ENCODE data around the gene LPAR6.

The LPAR6 gene

DNA sequence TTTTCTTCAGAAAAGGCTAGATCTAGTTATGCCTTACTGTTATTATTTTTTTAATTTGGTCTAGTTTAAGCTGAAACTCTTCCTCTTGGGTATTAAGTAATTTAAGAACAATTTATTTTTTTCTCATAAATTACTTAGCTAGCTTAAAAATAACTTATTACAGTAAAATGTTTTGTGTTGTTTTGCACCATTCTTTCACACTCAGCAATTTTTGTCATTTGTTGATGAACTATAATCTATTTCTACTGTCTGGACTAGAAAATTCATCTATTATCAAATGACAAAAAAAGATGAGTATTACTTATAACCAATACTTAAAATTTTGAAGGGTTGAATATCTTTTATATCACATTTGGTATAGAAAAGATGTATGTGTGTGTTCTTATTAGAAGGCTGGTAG is 1.6 kb upstream of the LPAR6 start:
- no peak overlapping the region for H3K4me3 ChIP-seq (ENCODE audit: low read depth, low read length)
- no peak for TF ChIP-seq CTCF (conservative IDR thresholded peaks at IDR 0.05; ENCODE audit: low read depth, low read length)
- no peak for DNase-seq (ENCODE audit: low read depth)

DNA sequence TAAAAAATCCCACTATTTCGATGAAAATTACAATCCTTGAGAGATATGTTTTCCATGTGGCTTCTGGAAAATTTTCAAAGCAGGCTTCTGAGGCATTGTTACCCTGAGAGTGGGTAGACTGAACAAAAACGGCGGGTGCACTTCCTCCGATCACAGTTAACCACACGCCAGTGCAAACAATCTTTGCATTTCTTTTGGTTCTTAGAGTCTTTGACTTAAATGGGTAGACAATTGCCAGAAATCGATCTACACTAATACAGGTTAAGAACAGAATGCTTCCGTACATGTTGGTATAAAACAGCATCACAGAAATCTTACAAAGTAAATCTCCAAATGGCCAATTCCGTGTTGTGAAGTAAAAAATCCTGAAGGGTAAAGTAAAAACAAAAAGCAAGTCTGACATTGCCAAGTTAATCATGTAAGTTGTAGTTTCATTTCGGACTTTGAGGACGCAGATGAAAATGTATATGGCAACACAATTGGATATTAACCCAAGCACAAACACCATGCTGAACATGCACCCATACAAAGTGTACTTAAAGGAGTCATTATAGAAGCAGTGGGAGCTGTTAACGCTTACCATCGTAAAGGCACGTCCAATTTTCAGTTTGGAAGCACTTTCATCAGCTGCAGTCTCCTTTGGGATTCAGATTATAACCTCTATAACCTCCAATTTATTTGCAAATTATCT is 927 bp downstream of the LPAR6 start:
- H3K4me3 ChIP-seq (ENCODE audit: low read depth, low read length): peak overlapping the region; percentile 74
- peak; percentile 43 for DNase-seq (ENCODE audit: low read depth)
- TF ChIP-seq CTCF (conservative IDR thresholded peaks at IDR 0.05; ENCODE audit: low read depth, low read length): no peak

DNA sequence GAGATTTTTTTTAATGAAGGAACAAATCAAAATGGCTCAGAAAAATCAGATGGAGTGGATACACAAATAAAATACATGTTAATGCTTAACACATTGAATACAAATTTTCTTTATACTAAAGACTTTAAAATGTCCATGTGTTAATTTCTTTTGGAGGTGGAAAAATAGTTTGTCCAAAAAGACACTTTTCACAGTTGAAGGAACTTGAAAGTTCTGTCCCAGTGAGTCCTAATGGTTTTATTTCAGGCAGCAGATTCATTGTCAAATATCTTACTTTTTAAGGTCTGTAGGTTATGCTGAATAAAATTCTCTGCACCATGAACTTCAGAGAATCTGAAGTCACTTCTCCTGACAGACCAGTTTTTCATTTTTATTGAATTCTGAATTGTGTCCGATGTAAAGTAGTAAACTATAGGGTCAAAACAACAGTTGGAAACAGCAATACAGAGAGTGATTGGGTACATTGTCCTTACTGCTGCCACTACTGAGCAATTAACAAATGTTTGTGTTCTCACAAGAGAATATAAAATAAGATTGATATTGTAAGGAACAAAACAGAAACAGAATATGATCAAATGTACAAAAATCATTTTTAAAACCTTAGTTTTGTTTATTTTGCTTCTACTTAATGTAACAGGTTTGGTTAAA is 1.6 kb downstream of the LPAR6 start:
- DNase-seq (ENCODE audit: low read depth): peak; percentile 26
- no peak for TF ChIP-seq CTCF (conservative IDR thresholded peaks at IDR 0.05; ENCODE audit: low read depth, low read length)
- peak overlapping the region; percentile 74 for H3K4me3 ChIP-seq (ENCODE audit: low read depth, low read length)

GRCh38 chr13:48410199-48410598 is 2.7 kb downstream of the LPAR6 start:
- no peak for TF ChIP-seq CTCF (conservative IDR thresholded peaks at IDR 0.05; ENCODE audit: low read depth, low read length)
- no peak for DNase-seq (ENCODE audit: low read depth)
- H3K4me3 ChIP-seq (ENCODE audit: low read depth, low read length): peak overlapping the region; percentile 74

DNA sequence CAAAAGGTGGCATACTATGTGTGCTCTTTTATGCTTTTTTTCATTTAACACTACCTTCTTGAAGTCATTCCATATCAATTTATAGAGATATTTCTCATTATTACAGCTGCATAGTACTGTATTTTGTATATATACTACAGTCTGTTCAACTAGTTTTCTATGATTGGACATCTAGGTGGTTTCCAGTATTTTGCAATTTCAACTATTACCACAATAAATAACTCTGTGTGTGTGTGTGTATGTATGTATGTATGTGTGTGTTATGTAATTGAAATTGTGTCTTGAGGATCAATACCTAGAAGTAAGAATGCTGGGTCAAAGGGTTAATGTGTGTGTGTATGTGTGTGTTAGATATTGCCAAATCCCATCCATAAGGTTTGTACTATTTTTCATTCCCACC is 7.0 kb downstream of the LPAR6 start:
- no peak overlapping the region for H3K4me3 ChIP-seq (ENCODE audit: low read depth, low read length)
- no peak for TF ChIP-seq CTCF (conservative IDR thresholded peaks at IDR 0.05; ENCODE audit: low read depth, low read length)
- peak; percentile 54 for DNase-seq (ENCODE audit: low read depth)

DNA sequence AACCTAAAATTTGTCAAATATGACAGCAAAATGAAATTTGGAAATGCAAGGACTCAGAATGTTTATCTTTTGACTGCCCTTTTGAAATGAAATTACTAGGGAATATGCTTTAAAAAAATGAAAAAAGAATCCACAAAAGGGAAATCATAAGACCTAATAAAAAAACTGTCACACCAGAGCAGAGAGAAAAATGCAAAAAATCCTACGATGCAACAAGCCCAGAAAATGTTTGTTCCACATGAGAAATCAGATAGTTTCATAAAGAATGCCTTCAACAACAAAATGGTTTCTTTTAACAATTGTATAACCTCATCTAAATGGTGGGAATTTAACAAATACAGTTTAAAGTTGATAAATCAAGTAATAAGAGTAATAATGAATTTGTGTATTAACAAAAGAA is 8.0 kb downstream of the LPAR6 start:
- TF ChIP-seq CTCF (conservative IDR thresholded peaks at IDR 0.05; ENCODE audit: low read depth, low read length): no peak
- no peak overlapping the region for H3K4me3 ChIP-seq (ENCODE audit: low read depth, low read length)
- peak; percentile 42 for DNase-seq (ENCODE audit: low read depth)

GRCh38 chr13:48403913-48404312 is 9.0 kb downstream of the LPAR6 start:
- no peak for TF ChIP-seq CTCF (conservative IDR thresholded peaks at IDR 0.05; ENCODE audit: low read depth, low read length)
- DNase-seq (ENCODE audit: low read depth): no peak
- no peak overlapping the region for H3K4me3 ChIP-seq (ENCODE audit: low read depth, low read length)
